ENCODE data around the gene HDDC3. TPM values are rescaled to one million over a fixed set of nuclear protein-coding genes. Genes with fewer than 3 reads are reported as not detected.

Gene HDDC3
- total and polyA plus RNA-seq, 9 of the 15 experiments (the other 6 are each of a cell fraction or from before 2014, with no cell fraction given): 14.9 to 55.8 (median 36.9) TPM

DNA sequence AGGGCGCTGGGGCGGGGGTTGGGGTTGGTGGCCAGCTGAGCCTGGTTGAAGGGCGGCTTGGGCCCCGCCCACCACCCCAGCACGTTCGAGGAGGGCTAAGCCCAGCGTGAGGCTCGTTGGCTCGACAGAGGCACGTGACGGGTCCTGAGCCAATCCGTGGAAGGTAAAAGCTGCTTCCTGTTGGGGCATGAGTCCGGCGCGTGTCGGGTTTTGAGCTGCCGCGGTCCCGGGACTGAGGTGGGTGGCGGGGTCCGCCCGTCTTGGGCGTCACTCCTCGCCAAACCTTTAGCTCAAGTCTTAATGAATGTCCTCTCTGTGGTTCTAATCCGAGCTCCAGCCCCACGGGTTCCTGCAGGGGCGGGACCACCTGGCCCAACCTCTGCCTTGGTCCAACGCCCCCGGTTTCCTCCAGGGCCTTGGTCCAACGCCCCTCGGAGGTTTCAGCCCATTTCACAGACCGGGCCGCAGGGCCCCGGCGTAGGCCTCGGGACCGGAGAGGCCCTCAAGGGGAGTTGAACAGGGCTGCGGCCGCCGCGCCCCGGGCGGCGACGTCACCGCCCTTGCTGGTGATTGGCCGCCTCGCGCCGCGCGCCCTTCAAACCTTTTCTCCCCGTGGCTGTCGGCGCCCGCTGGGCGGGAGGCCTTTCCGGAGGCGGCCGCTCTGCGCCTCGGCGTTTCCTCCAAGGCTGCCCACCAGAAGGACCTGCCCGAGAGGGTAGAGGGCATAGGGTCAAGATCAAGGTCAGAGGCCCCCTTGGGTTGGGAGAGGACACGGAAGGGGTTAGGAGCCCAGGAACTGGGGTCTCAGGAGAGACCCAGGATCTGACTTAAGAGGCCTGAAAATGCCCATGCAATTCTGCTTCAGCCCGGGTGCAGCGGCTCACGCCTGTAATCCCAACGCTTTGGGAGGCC, 22.6 kb upstream of the HDDC3 start, which contains the start of gene RCCD1 (continued):
- TF ChIP-seq, protein P1, sequence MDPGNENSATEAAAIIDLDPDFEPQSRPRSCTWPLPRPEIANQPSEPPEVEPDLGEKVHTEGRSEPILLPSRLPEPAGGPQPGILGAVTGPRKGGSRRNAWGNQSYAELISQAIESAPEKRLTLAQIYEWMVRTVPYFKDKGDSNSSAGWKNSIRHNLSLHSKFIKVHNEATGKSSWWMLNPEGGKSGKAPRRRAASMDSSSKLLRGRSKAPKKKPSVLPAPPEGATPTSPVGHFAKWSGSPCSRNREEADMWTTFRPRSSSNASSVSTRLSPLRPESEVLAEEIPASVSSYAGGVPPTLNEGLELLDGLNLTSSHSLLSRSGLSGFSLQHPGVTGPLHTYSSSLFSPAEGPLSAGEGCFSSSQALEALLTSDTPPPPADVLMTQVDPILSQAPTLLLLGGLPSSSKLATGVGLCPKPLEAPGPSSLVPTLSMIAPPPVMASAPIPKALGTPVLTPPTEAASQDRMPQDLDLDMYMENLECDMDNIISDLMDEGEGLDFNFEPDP (CRISPR knock-in tag; IDR thresholded peaks at IDR 0.05): 0 out of 2 replicates have a peak, but pooled peaks have one; percentile 4
- TF ChIP-seq NR1H2 (CRISPR knock-in tag; IDR thresholded peaks at IDR 0.05) (peak; percentile 96; the same call in 1 of the 2 replicates), ZNF224 (CRISPR knock-in tag; IDR thresholded peaks at IDR 0.05) (no peak), TEAD2 (tag; IDR thresholded peaks at IDR 0.05) (no peak), MTF1 (CRISPR knock-in tag; IDR thresholded peaks at IDR 0.05; ENCODE audit: borderline replicate concordance) (no peak), XRCC3 (IDR thresholded peaks at IDR 0.05) (no peak), NR4A1 (CRISPR knock-in tag; IDR thresholded peaks at IDR 0.05) (no peak), NR4A1 (tag; IDR thresholded peaks at IDR 0.05) (peak; percentile 42; the same call in 1 of the 2 replicates), ZNF644 (tag; IDR thresholded peaks at IDR 0.05; ENCODE audit: low read depth) (0 out of 2 replicates have a peak, but pooled peaks have one; percentile 66), TCF3 (CRISPR knock-in tag; IDR thresholded peaks at IDR 0.05) (peak; percentile 43; the same call in 1 of the 2 replicates), KDM5B (IDR thresholded peaks at IDR 0.05; ENCODE audit: insufficient replicate concordance, low read depth, low read length) (peak; percentile 94), POLR2AphosphoS2 (IDR thresholded peaks at IDR 0.05; ENCODE audit: low read length) (peak; percentile 97), ZBTB17 (CRISPR knock-in tag; IDR thresholded peaks at IDR 0.05) (peak; percentile 88), FOSL1 (tag; conservative IDR thresholded peaks at IDR 0.05) (peak; percentile 66)
- TF ChIP-seq, protein P2, sequence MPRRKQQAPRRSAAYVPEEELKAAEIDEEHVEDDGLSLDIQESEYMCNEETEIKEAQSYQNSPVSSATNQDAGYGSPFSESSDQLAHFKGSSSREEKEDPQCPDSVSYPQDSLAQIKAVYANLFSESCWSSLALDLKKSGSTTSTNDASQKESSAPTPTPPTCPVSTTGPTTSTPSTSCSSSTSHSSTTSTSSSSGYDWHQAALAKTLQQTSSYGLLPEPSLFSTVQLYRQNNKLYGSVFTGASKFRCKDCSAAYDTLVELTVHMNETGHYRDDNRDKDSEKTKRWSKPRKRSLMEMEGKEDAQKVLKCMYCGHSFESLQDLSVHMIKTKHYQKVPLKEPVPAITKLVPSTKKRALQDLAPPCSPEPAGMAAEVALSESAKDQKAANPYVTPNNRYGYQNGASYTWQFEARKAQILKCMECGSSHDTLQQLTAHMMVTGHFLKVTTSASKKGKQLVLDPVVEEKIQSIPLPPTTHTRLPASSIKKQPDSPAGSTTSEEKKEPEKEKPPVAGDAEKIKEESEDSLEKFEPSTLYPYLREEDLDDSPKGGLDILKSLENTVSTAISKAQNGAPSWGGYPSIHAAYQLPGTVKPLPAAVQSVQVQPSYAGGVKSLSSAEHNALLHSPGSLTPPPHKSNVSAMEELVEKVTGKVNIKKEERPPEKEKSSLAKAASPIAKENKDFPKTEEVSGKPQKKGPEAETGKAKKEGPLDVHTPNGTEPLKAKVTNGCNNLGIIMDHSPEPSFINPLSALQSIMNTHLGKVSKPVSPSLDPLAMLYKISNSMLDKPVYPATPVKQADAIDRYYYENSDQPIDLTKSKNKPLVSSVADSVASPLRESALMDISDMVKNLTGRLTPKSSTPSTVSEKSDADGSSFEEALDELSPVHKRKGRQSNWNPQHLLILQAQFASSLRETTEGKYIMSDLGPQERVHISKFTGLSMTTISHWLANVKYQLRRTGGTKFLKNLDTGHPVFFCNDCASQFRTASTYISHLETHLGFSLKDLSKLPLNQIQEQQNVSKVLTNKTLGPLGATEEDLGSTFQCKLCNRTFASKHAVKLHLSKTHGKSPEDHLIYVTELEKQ (CRISPR knock-in tag; IDR thresholded peaks at IDR 0.05): 0 out of 2 replicates have a peak, but pooled peaks have one; percentile 2
- TF ChIP-seq, protein P3, sequence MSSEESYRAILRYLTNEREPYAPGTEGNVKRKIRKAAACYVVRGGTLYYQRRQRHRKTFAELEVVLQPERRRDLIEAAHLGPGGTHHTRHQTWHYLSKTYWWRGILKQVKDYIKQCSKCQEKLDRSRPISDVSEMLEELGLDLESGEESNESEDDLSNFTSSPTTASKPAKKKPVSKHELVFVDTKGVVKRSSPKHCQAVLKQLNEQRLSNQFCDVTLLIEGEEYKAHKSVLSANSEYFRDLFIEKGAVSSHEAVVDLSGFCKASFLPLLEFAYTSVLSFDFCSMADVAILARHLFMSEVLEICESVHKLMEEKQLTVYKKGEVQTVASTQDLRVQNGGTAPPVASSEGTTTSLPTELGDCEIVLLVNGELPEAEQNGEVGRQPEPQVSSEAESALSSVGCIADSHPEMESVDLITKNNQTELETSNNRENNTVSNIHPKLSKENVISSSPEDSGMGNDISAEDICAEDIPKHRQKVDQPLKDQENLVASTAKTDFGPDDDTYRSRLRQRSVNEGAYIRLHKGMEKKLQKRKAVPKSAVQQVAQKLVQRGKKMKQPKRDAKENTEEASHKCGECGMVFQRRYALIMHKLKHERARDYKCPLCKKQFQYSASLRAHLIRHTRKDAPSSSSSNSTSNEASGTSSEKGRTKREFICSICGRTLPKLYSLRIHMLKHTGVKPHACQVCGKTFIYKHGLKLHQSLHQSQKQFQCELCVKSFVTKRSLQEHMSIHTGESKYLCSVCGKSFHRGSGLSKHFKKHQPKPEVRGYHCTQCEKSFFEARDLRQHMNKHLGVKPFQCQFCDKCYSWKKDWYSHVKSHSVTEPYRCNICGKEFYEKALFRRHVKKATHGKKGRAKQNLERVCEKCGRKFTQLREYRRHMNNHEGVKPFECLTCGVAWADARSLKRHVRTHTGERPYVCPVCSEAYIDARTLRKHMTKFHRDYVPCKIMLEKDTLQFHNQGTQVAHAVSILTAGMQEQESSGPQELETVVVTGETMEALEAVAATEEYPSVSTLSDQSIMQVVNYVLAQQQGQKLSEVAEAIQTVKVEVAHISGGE (CRISPR knock-in tag; IDR thresholded peaks at IDR 0.05): peak in 1 of 3 experiments; percentile 88; a peak in 2 of 6 replicates
- TF ChIP-seq, protein P4, sequence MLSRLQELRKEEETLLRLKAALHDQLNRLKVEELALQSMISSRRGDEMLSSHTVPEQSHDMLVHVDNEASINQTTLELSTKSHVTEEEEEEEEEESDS (CRISPR knock-in tag; IDR thresholded peaks at IDR 0.05): no peak
